Measurements from ENCODE around the gene PHAF1. TPM values are rescaled to one million over a fixed set of nuclear protein-coding genes. Genes with fewer than 3 reads are reported as not detected.

The PHAF1 gene
- total RNA-seq, 4 donors from 2014 or later = 14.2 to 22.5 (median 19.3) TPM

- Histone ChIP-seq H3K4me1 (peaks cover 42 to 78% (median 58%) of the 10 kb centered on the region in 3 donors), H3K9me3 (no peaks in the 10 kb centered on the region), H3K27ac (peak overlapping the region in 1 of 4 donors; percentile 9), H3K27me3 (peaks cover 0 to 39% (median 0%) of the 10 kb centered on the region in 4 donors), H3K4me3 (no peak overlapping the region), H3K36me3 (peaks cover 0 to 12% (median 0%) of the 10 kb centered on the region in 3 donors)
- TF ChIP-seq CTCF (IDR thresholded peaks at IDR 0.05) (no peak), POLR2A (IDR thresholded peaks at IDR 0.05) (no peak)
- WGBS, 2 donors = 80% methylated on average over 6 of the region's 7 CpGs; no CpG with 5 or more reads in 1 of the 2 donors
- intact Hi-C loops (cut with DNase I) = no loop called here
- DNase-seq = no peak
Observed at GRCh38 chr16:67167588-67167987, 57.8 kb downstream of the PHAF1 start.

GRCh38 chr16:67169011-67169451, 59.3 kb downstream of the PHAF1 start:
- peaks cover 38 to 78% (median 54%) of the 10 kb centered on the region in 3 donors for H3K4me1 ChIP-seq
- intact Hi-C loops (cut with DNase I) = no loop called here
- H3K27me3 ChIP-seq = peaks cover 0 to 26% (median 0%) of the 10 kb centered on the region in 4 donors
- H3K36me3 ChIP-seq = peaks cover 0 to 12% (median 0%) of the 10 kb centered on the region in 3 donors
- H3K27ac ChIP-seq = peak overlapping the region; percentile 93 to 97 (median 97)
- no peak for DNase-seq
- TF ChIP-seq POLR2A (IDR thresholded peaks at IDR 0.05) (no peak), CTCF (IDR thresholded peaks at IDR 0.05) (no peak)
- no peak overlapping the region for H3K4me3 ChIP-seq
- 70 to 73% methylated on average over 3 to 4 of the region's 9 CpGs for WGBS, 2 donors
- no peaks in the 10 kb centered on the region for H3K9me3 ChIP-seq

- DNase-seq = no peak
- WGBS, 2 donors = 6 to 19% methylated on average over 7 to 18 of the region's 24 CpGs
- intact Hi-C loops (cut with DNase I) = no loop called here
- peak overlapping the region; percentile 93 to 97 (median 97) for H3K27ac ChIP-seq
- TF ChIP-seq CTCF (IDR thresholded peaks at IDR 0.05) = peak in 4 of 6 experiments; percentile 26 to 43 (median 32)
- TF ChIP-seq POLR2A (IDR thresholded peaks at IDR 0.05) = no peak
- H3K36me3 ChIP-seq = peaks cover 0 to 12% (median 0%) of the 10 kb centered on the region in 3 donors
- no peaks in the 10 kb centered on the region for H3K9me3 ChIP-seq
- H3K27me3 ChIP-seq = peaks cover 0 to 22% (median 0%) of the 10 kb centered on the region in 4 donors
- H3K4me1 ChIP-seq = peaks cover 39 to 78% (median 54%) of the 10 kb centered on the region in 3 donors
- H3K4me3 ChIP-seq = peak overlapping the region; percentile 31 to 68 (median 56)
Observed at GRCh38 chr16:67169642-67170167, 60.0 kb downstream of the PHAF1 start.

- TF ChIP-seq CTCF (IDR thresholded peaks at IDR 0.05) (no peak), POLR2A (IDR thresholded peaks at IDR 0.05) (peak in 2 of 4 donors; percentile 38 to 59)
- H3K27me3 ChIP-seq = peaks cover 0 to 16% (median 0%) of the 10 kb centered on the region in 4 donors
- peak; percentile 36 for DNase-seq
- 4% methylated on average over 9 of the region's 50 CpGs; no CpG with 5 or more reads in 1 of the 2 donors for WGBS, 2 donors
- no peaks in the 10 kb centered on the region for H3K9me3 ChIP-seq
- intact Hi-C loops (cut with DNase I) = no loop called here
- H3K36me3 ChIP-seq = peaks cover 0 to 12% (median 0%) of the 10 kb centered on the region in 3 donors
- H3K27ac ChIP-seq = peak within 1 kb of the TSS; percentile 93 to 97 (median 97)
- H3K4me3 ChIP-seq = peak within 1 kb of the TSS; percentile 31 to 68 (median 56)
- peaks cover 44 to 78% (median 53%) of the 10 kb centered on the region in 3 donors for H3K4me1 ChIP-seq
Observed at GRCh38 chr16:67170168-67170948, 60.6 kb downstream of the PHAF1 start, which contains the start of gene NOL3. Gene NOL3, plus strand, starts transcription at chr16:67170538.

Measured in esophagus squamous epithelium (tissue), 5 donors.